ENCODE data around the gene ARHGEF10L.

ARHGEF10L gene

DNA sequence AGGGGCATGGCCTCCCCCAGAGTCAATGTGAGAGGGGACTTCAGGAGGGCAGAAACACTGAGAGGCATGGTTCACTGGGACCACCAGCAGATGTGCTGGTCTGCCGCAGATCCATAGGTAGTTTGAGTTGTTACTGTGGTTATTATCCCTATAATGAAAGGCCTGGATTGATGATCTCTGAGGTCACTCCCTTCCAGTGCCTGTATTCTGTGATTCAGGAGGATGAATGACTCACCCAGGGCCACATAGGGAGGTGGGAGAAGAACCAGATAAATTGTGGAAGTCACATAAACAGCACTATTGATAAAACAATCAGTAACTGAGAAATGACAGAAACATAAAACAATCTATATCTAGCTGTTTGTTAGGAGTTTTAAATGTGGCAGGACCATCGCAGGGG is 193.0 kb downstream of the ARHGEF10L start:
- DNase-seq (ENCODE audit: low read depth), result no peak
- TF ChIP-seq, protein P1, sequence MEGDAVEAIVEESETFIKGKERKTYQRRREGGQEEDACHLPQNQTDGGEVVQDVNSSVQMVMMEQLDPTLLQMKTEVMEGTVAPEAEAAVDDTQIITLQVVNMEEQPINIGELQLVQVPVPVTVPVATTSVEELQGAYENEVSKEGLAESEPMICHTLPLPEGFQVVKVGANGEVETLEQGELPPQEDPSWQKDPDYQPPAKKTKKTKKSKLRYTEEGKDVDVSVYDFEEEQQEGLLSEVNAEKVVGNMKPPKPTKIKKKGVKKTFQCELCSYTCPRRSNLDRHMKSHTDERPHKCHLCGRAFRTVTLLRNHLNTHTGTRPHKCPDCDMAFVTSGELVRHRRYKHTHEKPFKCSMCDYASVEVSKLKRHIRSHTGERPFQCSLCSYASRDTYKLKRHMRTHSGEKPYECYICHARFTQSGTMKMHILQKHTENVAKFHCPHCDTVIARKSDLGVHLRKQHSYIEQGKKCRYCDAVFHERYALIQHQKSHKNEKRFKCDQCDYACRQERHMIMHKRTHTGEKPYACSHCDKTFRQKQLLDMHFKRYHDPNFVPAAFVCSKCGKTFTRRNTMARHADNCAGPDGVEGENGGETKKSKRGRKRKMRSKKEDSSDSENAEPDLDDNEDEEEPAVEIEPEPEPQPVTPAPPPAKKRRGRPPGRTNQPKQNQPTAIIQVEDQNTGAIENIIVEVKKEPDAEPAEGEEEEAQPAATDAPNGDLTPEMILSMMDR (conservative IDR thresholded peaks at IDR 0.05; ENCODE audit: low read depth, low read length), result no peak
- no peak overlapping the region for H3K4me3 ChIP-seq (ENCODE audit: low read length)

DNA sequence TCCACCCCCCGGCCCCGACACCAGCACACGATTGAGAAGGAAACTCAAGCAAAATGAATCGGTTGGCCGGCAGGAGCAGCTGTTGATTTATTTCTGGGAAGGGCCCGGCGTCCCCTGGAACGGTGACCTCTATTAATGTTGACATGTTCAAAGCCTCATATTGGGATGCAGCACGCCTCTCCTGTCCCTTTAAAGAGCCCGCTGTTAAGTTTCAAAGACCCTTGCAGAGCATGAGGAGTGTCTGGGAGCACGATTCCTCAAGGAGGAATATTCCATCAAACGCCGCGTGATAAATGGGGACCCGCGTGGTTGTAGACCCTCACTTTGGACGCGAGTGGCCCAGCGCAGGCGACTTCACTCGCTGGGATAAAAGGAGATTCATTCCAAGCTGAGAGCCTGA is 194.2 kb downstream of the ARHGEF10L start:
- TF ChIP-seq, protein P1 (conservative IDR thresholded peaks at IDR 0.05; ENCODE audit: low read depth, low read length), result no peak
- H3K4me3 ChIP-seq (ENCODE audit: low read length), result no peak overlapping the region
- DNase-seq (ENCODE audit: low read depth), result no peak

DNA sequence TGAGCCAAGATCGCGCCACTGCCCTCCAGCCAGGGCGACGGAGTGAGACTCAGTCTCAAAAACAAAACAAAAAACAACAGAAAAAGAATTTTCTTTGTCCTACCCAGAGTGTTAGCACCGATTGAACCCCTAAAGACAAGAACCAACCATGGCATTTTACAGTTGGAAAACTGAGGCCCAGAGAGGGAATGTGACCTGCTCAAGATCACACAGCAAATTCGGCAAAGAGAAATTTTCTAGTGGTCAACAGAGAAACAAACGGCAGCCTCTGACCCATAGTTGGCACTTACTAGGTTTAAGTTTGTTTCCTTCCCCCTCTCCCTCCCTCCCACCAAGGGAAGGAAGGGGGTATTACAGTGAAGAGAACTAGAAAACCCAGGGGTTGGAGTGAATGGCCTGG is 195.1 kb downstream of the ARHGEF10L start:
- TF ChIP-seq, protein P1 (conservative IDR thresholded peaks at IDR 0.05; ENCODE audit: low read depth, low read length), result no peak
- no peak overlapping the region for H3K4me3 ChIP-seq (ENCODE audit: low read length)
- DNase-seq (ENCODE audit: low read depth), result no peak

DNA sequence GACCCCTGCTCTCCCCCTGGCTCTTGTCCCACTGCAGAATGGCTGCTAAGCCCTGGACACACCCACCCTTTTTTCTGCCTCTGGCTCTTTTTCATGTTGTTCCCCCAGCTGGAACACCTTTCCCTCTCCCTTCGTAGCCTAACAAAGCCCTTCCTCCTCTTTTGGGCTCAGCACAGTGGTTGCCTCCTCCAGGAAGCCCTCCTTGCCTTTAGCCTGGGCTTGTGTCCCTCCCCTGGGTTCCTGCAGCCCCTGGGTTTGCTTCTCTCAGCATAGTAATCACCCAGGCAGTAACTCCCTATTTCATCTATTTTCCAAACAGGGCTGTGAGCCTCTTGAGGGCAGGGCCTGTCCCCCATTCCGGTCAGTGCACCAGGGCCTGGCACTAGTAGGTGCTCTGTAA is 195.8 kb downstream of the ARHGEF10L start:
- no peak for DNase-seq (ENCODE audit: low read depth)
- TF ChIP-seq, protein P1 (conservative IDR thresholded peaks at IDR 0.05; ENCODE audit: low read depth, low read length), result no peak
- no peak overlapping the region for H3K4me3 ChIP-seq (ENCODE audit: low read length)

DNA sequence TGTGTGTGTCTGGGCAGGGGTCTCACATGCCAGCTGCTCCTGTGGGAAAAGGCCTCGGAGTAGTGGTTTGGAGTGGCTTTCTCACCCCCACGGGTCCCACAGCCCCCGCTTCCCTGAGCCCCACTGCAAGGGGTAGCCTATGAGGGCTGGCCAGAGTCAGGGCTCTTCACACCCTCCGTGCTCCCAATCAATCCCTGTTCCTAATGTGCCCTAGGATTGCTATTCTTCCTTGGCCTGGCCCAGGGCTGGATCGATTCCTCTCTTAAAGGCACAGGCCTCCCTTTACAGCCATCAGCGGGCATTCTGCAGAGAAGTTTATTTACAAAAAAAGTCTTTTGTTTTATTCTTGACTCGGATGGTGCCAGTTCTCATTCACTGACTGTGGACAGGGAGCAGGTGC is 196.3 kb downstream of the ARHGEF10L start:
- no peak for DNase-seq (ENCODE audit: low read depth)
- TF ChIP-seq, protein P1 (conservative IDR thresholded peaks at IDR 0.05; ENCODE audit: low read depth, low read length), result no peak
- no peak overlapping the region for H3K4me3 ChIP-seq (ENCODE audit: low read length)

DNA sequence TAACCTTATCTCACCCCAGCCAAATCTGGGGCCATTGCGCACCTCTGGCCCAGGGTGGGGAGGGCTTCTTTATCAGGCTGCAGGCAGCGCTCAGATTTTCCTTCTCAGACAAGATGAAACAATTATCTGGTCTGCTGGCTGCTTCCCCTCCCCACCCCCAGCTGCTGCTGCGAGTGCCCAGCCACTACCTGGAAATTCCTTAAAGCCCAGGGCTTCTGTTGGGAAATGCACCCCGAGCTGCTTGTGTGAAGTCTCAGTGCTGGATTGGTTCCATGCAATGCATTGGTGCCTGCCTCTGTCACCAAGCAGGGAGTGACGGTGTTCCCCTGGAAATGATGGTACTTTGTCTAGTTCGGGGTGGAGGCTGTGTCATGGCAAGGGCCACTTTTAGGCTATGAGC is 197.1 kb downstream of the ARHGEF10L start:
- DNase-seq (ENCODE audit: low read depth), result no peak
- TF ChIP-seq, protein P1 (conservative IDR thresholded peaks at IDR 0.05; ENCODE audit: low read depth, low read length), result no peak
- H3K4me3 ChIP-seq (ENCODE audit: low read length), result no peak overlapping the region

DNA sequence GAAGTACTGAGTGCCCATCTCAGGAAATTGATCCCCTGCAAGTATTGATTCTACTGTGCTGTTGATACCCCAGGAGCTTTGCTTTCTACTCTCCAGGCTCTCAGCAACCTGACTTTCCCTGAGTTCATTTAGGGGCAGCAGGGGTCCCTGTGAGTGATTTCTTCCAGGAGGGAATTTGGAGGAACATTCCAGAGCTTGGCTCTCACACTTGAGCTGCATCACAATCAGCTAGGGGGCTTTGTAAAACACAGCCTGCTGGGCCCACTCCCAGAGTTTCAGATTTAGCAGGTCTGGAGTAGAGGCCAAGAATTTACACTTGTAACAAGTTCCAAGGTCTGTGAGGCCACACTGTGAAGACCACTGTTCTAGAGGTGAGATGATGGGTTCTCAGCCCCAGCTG is 199.6 kb downstream of the ARHGEF10L start:
- H3K4me3 ChIP-seq (ENCODE audit: low read length), result no peak overlapping the region
- no peak for DNase-seq (ENCODE audit: low read depth)
- TF ChIP-seq, protein P1 (conservative IDR thresholded peaks at IDR 0.05; ENCODE audit: low read depth, low read length), result no peak
